HG03575 (cell line): ENCODE results near the gene STX5.
"Not testable (repeated sequence)": the region's sequence is repeated elsewhere in the genome, so short reads cannot be mapped to it uniquely, and the experiment has no call there.

Source experiments
- ATAC-seq: cut with Tn5 transposase; IDR thresholded peaks from one replicate; pipeline ENCODE4 v1.9.1; 2021; ENCODE audit not compliant: unreplicated experiment, insufficient number of reproducible peaks, low FRiP score; ENCODE audit errors: extremely low read depth

STX5 gene, protein sequence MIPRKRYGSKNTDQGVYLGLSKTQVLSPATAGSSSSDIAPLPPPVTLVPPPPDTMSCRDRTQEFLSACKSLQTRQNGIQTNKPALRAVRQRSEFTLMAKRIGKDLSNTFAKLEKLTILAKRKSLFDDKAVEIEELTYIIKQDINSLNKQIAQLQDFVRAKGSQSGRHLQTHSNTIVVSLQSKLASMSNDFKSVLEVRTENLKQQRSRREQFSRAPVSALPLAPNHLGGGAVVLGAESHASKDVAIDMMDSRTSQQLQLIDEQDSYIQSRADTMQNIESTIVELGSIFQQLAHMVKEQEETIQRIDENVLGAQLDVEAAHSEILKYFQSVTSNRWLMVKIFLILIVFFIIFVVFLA

DNA sequence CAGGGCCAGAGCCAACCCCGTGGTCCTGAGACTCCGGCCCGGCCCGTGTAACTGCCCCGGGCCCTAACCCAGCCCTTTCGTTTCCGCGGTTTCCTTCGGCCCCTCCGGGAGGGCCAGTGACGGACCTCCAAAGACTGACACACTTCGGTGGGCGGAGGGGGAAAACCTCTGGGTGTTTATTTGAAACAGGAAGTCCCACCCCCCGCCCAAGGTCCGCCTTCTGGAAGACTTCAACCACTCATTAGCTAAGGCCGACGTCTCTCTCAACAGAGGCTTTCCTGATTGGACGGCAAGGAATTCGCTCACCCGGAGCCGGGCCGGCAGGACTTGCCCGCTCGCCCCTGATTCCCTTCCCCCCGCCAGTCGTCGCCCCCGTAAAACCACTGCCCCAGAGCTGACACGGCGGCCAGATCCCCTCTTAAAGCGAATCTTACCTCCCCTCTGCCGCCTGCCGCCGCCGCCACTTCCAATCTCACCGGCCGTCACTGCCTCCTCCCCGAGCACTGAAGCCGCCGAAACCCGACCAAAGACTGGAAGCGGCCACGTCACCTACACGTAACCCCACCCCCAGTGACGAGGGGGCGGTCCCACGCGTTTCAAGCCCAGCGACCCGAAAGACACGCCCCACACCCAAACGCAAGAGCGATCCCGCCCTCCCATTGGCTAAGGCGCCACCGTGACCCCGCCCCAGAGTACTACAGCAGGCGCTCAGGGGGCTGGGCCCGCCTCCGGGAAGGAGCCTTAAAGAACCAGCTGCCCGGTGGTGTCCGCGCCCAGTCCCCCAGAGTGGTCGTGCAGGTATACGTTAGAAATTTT lies at the start of gene STX5:
Gene STX5, minus strand, starts transcription at position 532 of the 816 bp plus-strand sequence. CDS start 808 bp downstream, outside the sequence.
- ATAC-seq = peak; percentile 38

DNA sequence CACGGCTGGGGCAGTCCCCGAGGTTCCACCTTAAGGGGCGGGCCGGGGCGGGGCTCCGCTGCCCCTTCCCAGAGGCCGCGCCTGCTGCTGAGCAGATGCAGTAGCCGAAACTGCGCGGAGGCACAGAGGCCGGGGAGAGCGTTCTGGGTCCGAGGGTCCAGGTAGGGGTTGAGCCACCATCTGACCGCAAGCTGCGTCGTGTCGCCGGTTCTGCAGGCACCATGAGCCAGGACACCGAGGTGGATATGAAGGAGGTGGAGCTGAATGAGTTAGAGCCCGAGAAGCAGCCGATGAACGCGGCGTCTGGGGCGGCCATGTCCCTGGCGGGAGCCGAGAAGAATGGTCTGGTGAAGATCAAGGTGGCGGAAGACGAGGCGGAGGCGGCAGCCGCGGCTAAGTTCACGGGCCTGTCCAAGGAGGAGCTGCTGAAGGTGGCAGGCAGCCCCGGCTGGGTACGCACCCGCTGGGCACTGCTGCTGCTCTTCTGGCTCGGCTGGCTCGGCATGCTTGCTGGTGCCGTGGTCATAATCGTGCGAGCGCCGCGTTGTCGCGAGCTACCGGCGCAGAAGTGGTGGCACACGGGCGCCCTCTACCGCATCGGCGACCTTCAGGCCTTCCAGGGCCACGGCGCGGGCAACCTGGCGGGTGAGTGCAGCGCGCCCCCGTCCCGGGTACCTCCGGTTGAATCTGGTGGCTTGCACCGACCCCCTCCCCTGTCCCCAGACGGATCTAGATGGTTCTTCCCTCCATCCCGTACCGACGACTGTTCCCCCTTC lies 49.1 kb upstream of the STX5 start, which contains the start of gene SLC3A2:
Gene SLC3A2, plus strand, starts transcription at position 94 of the 776 bp plus-strand sequence. Its CDS starts 128 bp downstream, at position 222.
- no peak for ATAC-seq

DNA sequence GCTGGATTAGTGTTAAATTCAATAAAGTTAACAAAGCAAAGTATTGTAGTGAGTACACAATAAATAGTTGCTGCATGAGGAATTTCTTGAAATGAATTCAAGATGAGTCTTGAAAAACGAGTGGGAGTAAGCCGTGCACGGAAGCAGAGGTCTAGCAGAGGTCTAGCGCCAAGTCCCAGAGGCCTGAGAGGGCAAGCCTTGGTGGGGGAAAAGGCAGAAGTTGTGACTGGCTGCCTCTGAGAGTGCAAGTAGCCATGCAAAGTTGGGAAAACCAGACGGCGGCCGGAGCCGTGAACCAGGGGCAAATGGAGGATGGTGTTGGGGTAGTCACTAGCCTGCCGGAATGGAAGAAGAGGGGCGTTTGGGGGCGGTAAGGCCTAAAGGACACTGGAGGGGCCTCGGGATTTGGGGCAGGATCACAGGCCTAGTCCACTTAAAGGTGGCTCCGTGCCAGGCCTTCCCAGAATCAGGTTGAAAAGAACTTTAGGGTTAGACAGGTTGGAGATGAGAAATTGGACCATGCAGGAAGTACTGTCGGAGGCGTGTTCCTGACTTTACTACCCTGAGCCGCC lies 48.5 kb upstream of the STX5 start:
- ATAC-seq = no peak

DNA sequence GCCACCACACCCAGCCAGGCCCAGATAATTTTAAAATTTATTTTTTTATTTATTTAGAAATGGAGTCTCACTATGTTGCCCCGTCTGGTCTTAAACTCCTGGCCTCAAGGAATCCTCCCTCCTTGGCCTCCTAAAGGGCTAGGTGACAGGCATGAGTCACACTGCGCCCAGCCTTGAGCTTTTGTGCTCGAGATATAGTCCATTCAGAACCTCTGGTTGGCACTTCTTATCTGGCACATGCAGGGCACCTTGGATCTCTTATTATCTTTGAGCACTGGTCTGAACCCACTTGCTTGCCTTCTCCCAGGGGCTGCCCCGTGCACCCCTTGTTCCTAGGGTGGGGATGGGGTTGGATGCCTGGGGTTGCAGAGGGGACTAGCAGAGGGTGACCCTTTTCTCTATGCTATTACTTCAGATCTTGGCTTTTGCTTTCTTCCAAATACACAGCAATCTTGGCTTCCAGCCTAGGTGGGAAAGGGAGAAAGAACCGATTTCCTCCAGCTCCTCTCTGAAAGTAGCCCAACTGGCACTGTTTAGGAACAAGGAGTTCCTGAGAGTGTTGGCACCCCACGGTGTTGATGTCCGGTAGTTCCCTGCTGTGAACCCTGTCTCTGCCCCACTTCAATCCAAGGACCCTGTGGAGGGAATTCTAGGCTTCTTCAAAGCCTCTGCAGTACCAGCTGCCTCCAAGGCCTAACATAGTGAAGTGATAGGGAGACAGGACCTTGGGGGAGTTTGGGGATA lies 47.6 kb upstream of the STX5 start:
- ATAC-seq = no peak

DNA sequence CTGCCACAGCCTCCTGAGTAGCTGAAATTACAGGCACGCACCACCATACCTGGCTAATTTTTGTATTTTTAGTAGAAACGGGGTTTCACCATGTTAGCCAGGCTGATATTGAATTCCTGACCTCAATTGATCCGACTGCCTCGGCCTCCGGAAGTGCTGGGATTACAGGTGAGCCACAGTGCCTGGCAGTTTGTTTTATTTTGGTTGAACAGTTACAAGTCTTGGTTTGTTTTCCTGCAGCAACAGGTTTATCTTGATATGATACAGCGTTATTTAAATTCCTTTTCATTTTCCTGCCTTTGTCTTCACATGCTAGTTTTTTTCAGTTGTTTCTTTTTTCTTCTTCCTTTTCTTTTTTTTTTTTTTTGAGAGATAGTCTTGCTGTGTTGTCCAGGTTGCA lies 44.9 kb upstream of the STX5 start:
- no peak for ATAC-seq

DNA sequence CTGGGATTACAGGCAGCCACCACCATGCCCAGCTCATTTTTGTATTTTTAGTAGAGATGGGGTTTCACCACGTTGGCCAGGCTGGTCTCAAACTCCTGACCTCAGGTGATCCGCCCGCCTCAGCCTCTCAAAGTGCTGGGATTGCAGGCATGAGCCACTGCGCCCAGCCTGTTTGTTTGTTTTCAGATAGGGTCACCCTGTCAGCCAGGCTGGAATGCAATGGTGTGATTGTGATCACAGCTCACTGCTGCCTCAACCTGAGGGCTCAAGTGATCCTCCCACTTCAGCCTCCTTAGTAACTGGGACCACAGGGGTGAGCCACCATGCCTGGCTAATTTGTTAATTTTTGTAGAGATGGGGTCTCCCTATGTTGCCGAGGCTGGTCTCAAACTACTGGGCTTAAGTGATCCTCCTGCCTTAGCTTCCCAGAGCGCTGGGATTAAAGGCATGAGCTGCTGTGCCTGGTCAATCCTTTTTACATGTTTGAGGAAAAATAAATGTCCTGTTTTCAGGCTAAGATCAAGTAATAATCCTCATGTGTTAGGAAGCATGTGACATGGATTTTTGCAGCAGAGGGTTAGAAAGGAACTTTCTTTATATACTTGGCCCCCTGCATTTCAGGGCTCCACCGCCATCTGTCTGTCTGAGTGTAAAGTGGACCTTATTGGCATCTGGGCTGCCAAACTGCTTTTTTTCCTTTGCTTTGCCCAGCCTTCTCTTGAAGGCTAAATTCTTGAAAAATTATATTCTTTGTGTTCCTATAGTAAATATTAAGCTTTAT lies 44.0 kb upstream of the STX5 start:
- no peak for ATAC-seq

DNA sequence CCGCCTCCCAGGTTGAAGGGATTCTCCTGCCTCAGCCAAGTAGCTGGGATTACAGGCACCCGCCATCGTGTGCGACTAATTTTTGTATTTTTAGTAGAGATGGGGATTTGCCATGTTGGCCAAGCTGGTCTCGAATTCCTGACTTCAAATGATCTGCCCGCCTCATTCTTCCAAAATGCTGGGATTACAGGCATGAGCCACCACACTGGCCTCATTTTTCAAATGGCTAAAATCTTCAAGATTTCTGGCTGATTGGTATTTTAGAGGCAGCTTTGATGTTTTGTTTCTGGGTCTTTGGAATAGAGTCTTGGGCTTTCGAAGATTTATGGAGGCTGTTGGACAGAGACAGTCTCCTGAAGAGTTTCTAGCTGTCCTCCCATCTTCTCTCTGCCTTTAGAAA lies 43.0 kb upstream of the STX5 start:
- ATAC-seq = no peak

DNA sequence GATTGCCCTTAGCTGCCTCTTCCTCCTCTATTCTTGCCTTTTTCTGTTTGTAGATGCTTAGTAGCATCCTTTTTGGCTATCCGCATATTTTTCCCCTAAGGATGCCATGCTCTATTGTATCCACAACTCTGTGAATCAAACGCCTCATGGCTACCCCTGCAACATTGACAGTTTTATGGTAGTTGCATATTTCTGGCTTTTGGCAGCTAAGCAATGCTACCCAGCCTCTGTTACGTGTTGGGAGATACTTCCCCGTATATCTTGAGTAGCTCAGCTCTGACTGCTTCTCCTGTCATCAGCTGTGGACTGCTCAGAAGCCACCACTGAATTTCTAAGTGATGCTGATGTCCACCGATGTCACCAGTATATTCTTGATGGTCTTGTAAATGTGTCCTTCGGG lies 33.8 kb upstream of the STX5 start:
- no peak for ATAC-seq

DNA sequence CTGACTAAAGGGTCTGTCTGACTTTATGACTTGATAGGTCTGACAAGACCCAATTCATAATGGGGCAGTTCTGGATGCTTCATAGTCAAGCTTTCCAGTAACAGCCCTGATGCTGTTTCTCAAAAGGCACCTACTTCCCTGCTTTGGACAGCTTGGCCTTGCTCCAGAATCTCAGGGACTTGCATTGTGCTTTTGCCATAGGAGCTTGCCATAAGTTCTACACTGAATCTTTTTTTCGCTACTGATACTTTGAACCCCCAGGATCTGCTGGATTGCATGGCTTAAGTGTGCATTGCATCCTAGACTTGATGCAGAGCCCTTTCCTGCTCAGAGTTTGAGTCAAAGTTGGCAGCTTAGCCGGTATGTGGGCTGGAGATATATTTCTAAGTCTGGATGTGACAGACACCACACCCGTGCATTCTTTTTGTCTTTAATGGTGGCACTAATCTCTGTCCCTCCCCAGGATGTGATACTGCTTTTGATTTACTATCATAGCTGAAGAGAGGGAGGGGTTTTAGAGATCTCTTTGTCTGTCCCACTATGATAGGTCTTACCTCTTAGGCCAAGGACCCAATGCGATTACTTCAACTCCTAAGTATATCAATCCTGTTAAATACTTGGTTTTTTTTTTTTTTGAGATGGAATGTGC lies 32.0 kb upstream of the STX5 start:
- no peak for ATAC-seq

DNA sequence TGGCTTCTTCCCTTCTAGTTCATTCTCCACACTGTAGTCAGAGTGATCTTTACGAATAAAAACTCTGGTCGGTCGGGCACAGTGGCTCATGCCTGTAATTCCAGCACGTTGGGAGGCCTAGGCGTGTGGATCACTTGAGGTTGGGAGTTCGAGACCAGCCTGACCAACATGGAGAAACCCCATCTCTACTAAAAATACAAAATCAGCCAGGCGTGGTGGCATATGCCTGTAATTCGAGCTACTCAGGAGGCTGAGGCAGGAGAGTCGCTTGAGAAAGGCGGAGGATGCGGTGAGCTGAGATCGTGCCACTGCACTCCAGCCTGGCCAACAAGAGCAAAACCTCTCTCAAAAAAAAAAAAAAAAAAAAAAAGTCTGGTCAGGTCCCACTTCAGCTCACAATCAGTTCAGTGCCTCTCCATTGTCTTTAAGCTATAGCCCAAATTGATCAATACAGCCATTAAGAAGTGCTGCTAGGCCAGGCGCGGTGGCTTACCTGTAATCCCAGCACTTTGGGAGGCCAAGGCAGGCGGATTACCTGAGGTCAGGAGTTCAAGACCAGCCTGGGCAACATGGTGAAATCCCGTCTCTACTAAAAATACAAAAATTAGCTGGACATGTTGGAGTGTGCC lies 29.8 kb upstream of the STX5 start:
- not testable (repeated sequence) for ATAC-seq

DNA sequence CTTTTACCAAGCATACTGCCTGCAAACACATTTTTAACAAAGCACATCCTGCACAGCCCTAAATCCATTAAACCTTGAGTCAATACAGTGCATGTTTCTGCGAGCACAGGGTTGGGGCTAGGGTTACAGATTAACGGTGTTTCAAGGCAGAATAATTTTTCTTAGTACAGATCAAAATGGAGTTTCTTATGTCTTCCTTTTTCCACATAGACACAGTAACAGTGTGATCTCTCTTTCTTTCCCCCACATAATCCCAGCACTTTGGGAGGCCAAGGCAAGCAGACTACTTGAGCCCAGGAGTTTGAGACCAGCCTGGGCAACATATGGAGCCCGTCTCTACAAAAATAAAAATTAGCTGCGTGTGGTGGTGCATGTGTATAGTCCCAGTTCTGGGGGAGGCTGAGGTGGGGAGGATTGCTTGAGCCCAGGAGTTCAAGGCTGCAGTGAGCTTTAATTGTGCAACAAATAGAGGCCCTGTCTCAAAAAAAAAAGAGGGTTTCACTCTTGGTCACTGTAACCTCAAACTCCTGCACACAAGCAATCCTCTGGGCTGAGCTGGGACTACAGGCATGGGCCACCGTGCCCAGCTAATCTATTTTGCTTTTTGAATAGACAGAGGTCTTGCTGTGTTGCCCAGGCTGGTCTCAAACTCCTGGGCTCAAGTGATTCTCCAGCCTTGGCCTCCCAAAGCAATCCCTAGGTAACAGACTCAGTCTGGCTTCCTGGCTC lies 29.1 kb upstream of the STX5 start:
- ATAC-seq = no peak

DNA sequence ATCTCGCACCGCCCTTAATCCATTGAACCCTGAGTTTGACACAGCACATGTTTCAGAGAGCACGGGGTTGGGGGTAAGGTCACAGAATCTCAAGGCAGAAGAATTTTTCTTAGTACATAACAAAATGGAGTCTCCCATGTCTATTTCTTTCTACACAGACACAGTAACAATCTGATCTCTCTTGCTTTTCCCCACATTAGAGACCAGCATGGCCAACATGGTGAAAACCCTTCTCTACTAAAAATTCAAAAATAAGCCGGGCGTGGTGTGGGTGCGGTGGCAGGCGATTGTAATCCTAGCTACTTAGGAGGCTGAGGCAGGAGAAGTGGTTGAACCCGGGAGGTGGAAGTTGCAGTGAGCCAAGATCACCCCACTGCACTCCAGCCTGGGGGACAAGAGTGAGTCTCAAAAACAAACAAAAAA lies 27.4 kb upstream of the STX5 start:
- ATAC-seq = not testable (repeated sequence)

DNA sequence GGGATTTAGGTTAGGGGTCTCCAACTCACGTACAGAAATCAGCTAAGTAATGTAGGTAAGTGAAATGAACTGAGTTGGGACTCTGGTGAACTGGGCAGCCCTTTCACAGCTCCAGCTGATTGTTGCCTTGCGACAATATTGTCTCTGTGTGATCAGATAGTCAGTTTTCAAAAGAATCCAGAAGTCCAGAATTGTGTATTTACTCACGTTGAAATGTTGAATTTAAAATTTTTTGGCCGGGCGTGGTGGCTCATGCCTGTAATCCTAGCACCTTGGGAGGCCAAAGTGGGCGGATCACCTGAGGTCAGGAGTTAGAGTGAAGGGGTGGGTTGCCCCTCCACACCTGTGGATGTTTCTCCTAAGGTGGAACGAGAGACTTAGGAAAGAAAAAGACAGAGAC lies 26.4 kb upstream of the STX5 start:
- ATAC-seq = no peak

DNA sequence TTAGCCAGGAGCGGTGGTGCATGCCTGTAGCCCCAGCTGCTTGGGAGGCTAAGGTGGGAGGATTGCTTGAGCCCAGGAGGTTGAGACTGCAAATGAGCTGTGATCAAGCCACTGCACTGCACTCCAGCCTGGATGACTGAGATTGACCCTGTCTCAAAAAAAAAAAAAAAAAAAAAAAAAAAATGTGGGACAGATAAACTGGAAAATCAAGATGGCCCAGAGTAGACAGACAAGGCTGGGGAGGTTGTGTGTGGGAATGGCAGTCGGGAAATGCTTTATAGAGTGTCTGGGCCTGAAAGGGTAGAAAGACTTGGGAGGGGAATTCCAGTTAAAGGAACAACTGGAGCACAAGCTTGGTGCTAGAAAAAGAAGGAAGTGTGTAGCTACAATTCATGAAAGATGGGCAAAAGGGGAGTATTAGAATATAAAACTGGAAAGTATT lies 25.7 kb upstream of the STX5 start:
- ATAC-seq = no peak

DNA sequence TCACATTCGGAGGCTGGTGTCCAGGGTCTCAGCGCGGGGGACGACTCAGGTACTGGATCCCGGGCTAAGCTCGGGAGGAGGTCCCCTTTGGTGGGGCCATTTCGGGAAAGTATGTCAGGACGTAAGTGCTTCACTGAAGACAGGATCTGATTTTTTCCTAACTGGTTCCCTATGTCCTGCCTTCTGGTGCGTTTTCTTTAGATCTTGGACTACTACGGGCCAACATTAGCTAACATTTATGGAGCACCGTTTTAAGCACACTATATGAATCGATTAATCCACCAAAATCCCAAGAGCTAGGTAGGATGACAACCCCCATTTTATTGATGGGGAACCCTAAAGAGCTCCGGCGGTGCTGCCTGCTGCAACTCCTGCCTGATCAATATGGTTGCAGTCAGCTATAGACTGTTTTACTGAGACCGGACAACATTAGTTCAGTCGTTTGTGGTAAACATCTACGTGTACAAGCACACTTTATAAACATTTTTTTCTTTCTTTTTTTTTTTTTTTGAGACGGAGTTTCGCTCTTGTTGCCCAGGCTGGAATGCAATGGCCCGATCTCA lies 24.6 kb upstream of the STX5 start:
- no peak for ATAC-seq
